Common myeloid progenitor, CD34-positive (primary cell): ENCODE data around the gene TECTB.

Experiments used
- CTCF ChIA-PET: fragments of 350-600 bp; sonication (Branson Sonifier 250); formaldehyde crosslinking; loops from one replicate; lab custom pipeline; 2021; ENCODE audit warnings: antibody characterized with exemption; lab: Charles Lee
- POLR2A ChIA-PET: fragments of 350-600 bp; sonication (Branson Sonifier 250); formaldehyde crosslinking; loops from one replicate; lab custom pipeline; 2021; ENCODE audit warnings: antibody characterized with exemption; lab: Charles Lee
- DNase-seq, 3 donors: peaks; one replicate each; pipeline versions ENCODE4 v3.0.0 to v3.0.0-alpha.2; 2013
- H3K27ac ChIP-seq, 2 experiments: 1 replicate in 1 of 2; 2 replicates in 1 of 2; pipeline ENCODE4 v1.7.0; 2013; ENCODE audit warnings: inconsistent platforms in 2 of 2, low read length in 2 of 2, mild to moderate bottlenecking in 2 of 2, low read depth in 1 of 2, moderate library complexity in 1 of 2; ENCODE audit not compliant: severe bottlenecking in 2 of 2, insufficient read depth in 1 of 2, poor library complexity in 1 of 2
- H3K27me3 ChIP-seq, 5 experiments: replicated peaks in 2 of 5; 1 replicate in 3 of 5; 2 replicates in 2 of 5; pipeline versions ENCODE4 v1.6.1 to v1.7.0; 2013; ENCODE audit warnings: low read length in 4 of 5, mild to moderate bottlenecking in 2 of 5, moderate library complexity in 2 of 5, inconsistent platforms in 1 of 5; ENCODE audit not compliant: insufficient read depth in 5 of 5, control insufficient read depth in 4 of 5
- H3K36me3 ChIP-seq, 4 experiments: 1 replicate in 2 of 4; 2 replicates in 2 of 4; pipeline versions ENCODE4 v1.6.1 to v1.7.0; 2013; ENCODE audit warnings: low read length in 3 of 4, control low read depth in 1 of 4, mild to moderate bottlenecking in 1 of 4; ENCODE audit not compliant: control insufficient read depth in 4 of 4, insufficient read depth in 4 of 4
- H3K4me1 ChIP-seq, 4 experiments: 1 replicate in 3 of 4; 2 replicates in 1 of 4; pipeline versions ENCODE4 v1.6.1 to v1.7.1; 2013; ENCODE audit warnings: low read length in 3 of 4, mild to moderate bottlenecking in 3 of 4, control low read depth in 1 of 4, inconsistent platforms in 1 of 4, moderate library complexity in 1 of 4; ENCODE audit not compliant: control insufficient read depth in 4 of 4, insufficient read depth in 4 of 4; ENCODE audit errors: control extremely low read depth in 1 of 4
- H3K4me3 ChIP-seq, 7 experiments: 1 replicate in 4 of 7; 2 replicates in 3 of 7; pipeline versions ENCODE4 v1.5.1 to v1.7.0; 2013; ENCODE audit warnings: mild to moderate bottlenecking in 7 of 7, low read length in 6 of 7, moderate library complexity in 6 of 7, inconsistent platforms in 2 of 7, low read depth in 2 of 7, control low read depth in 1 of 7; ENCODE audit not compliant: insufficient read depth in 4 of 7, control insufficient read depth in 1 of 7; ENCODE audit errors: extremely low read depth in 1 of 7
- H3K9me3 ChIP-seq, 5 experiments: 1 replicate in 4 of 5; 2 replicates in 1 of 5; pipeline versions ENCODE4 v1.6.1 to v1.7.1; 2013; ENCODE audit warnings: low read length in 4 of 5, mild to moderate bottlenecking in 2 of 5, inconsistent platforms in 1 of 5, low read depth in 1 of 5, moderate library complexity in 1 of 5; ENCODE audit not compliant: control insufficient read depth in 4 of 5, insufficient read depth in 2 of 5; ENCODE audit errors: control extremely low read depth in 1 of 5
- WGBS: methylation state at CpG from one replicate; pipeline ENCODE4 v1.1.5; 2013; ENCODE audit not compliant: insufficient coverage; 5-methylcytosine and 5-hydroxymethylcytosine counted together

TECTB gene

DNA sequence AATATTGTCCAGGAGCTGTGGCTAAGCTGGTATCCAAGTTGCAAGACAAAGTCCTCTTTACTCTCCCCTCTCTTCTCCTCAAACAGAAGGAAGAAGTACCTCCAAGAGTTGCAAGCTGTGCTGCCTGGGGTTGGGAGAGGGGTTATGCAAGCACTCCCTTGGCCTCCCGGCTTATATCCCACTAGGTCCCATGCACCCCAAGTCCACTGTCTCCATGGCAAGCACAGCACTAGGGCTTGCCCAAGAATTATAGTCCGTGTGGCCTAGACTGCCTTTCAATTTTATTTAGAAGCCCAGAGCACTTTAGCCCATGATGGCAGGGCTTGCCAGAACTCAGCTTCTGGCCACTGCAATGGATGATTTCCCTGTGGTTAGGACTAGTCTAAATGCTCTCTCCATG is 40.4 kb upstream of the TECTB start:
- Histone ChIP-seq H3K4me3 (no peak overlapping the region), H3K4me1 (no peaks in the 10 kb centered on the region), H3K27ac (no peak overlapping the region), H3K27me3 (no peaks in the 10 kb centered on the region), H3K9me3 (peaks cover 0 to 23% (median 18%) of the 10 kb centered on the region in 5 experiments), H3K36me3 (no peaks in the 10 kb centered on the region)
- CTCF ChIA-PET, result no interaction called here
- POLR2A ChIA-PET, result no interaction called here
- WGBS, result 89% methylated on average over 2 of the region's 2 CpGs
- DNase-seq, result no peak

DNA sequence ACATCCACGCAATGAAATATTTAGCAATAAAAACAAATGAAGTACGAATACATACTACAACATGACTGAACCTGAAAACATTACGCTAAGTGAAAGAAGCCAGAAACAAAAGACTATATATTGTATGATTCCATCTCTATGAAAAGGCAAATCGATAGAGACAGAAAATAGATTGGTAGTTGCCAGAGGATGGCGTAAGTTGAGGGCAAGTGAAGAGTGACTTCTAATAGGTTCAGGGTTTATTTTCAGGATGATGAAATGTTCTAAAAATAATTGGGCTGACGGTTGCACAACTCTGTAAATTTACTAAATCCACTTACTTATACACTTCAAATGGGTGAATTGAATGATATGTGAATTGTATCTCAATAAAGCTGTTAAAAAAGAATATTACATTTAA is 39.5 kb upstream of the TECTB start:
- WGBS, result 90% methylated on average over 2 of the region's 6 CpGs
- Histone ChIP-seq H3K9me3 (peaks cover 0 to 23% (median 18%) of the 10 kb centered on the region in 5 experiments), H3K27ac (no peak overlapping the region), H3K4me1 (no peaks in the 10 kb centered on the region), H3K36me3 (no peaks in the 10 kb centered on the region), H3K27me3 (no peaks in the 10 kb centered on the region), H3K4me3 (no peak overlapping the region)
- DNase-seq, result no peak
- CTCF ChIA-PET, result no interaction called here
- POLR2A ChIA-PET, result no interaction called here

DNA sequence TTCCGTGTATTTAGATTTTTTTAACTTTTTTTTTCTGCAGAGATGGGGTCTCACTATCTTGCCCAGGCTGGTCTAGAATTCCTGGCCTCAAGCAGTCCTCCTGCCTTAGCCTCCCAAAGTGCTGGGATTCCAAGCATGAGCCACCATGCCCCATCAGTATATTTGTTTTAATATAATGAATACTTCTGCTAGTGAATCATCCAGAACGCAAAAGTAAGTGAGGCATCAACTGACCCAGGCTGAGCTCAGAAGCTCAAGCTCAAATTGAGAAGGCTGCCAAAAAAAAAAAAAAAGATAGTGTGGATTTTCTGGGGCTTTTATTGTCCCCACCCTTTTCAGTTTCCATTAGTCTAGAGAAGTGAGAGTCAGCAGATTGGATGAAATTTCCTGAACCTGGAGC is 39.0 kb upstream of the TECTB start:
- 100% methylated on average over 2 of the region's 2 CpGs for WGBS
- Histone ChIP-seq H3K4me3 (no peak overlapping the region), H3K27ac (no peak overlapping the region), H3K4me1 (no peaks in the 10 kb centered on the region), H3K36me3 (no peaks in the 10 kb centered on the region), H3K27me3 (no peaks in the 10 kb centered on the region), H3K9me3 (peaks cover 0 to 25% (median 18%) of the 10 kb centered on the region in 5 experiments)
- ChIA-PET CTCF (no interaction called here), POLR2A (no interaction called here)
- DNase-seq, result no peak

DNA sequence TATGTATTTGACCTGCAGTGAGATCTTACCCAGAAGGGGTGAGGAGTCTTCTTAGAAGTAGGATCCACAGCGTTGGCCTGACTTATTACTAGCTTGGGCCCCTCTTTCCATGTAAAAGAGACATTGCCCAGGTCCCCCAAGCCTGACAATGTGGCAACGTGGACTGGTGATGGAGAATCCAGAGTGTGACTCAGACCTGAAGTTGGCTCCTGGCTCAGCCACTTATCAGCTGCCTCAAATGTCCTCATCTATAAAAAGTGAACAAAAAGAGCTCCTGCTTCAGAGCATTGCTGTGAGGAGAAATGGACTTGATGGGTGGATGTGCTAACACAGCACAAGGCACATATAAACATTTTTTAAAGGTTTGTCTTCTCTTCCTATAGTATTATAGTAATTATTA is 35.4 kb upstream of the TECTB start:
- ChIA-PET CTCF (no interaction called here), POLR2A (no interaction called here)
- H3K9me3 ChIP-seq, result peaks cover 0 to 16% (median 0%) of the 10 kb centered on the region in 5 experiments
- 100% methylated on average over 1 of the region's 2 CpGs for WGBS
- no peaks in the 10 kb centered on the region for H3K27me3 ChIP-seq
- no peaks in the 10 kb centered on the region for H3K4me1 ChIP-seq
- H3K36me3 ChIP-seq, result no peaks in the 10 kb centered on the region
- no peak for DNase-seq
- H3K27ac ChIP-seq, result no peak overlapping the region
- H3K4me3 ChIP-seq, result no peak overlapping the region

- Histone ChIP-seq H3K36me3 (no peaks in the 10 kb centered on the region), H3K4me3 (no peak overlapping the region), H3K9me3 (peaks cover 0 to 16% (median 0%) of the 10 kb centered on the region in 5 experiments), H3K4me1 (no peaks in the 10 kb centered on the region), H3K27ac (no peak overlapping the region), H3K27me3 (no peaks in the 10 kb centered on the region)
- 100% methylated on average over 2 of the region's 2 CpGs for WGBS
- no peak for DNase-seq
- CTCF ChIA-PET, result no interaction called here
- POLR2A ChIA-PET, result no interaction called here
Observed at GRCh38 chr10:112248584-112249295, 34.5 kb upstream of the TECTB start.

GRCh38 chr10:112249722-112250121 is 33.5 kb upstream of the TECTB start:
- H3K27ac ChIP-seq, result no peak overlapping the region
- DNase-seq, result no peak
- H3K4me1 ChIP-seq, result no peaks in the 10 kb centered on the region
- H3K9me3 ChIP-seq, result peaks cover 0 to 16% (median 0%) of the 10 kb centered on the region in 5 experiments
- H3K36me3 ChIP-seq, result no peaks in the 10 kb centered on the region
- 100% methylated on average over 1 of the region's 2 CpGs for WGBS
- H3K27me3 ChIP-seq, result no peaks in the 10 kb centered on the region
- CTCF ChIA-PET, result no interaction called here
- H3K4me3 ChIP-seq, result no peak overlapping the region
- POLR2A ChIA-PET, result no interaction called here

DNA sequence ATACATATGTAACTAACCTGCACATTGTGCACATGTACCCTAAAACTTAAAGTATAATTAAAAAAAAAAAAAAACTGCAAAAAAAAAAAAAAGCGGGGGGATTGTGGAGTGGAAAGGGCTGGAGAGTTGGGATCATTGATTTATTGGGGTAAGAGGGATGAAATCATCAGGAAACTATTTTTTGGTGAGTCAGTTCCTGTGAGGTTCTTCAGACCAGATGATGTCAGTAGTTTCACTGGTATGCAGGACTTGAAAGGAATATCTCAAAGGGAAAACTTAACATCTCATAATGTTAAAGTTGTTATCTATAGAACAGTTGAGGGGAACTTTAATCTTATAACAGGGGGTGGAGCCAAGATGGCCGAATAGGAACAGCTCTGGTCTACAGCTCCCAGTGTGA is 32.6 kb upstream of the TECTB start:
- DNase-seq, result no peak
- POLR2A ChIA-PET, result no interaction called here
- Histone ChIP-seq H3K36me3 (no peaks in the 10 kb centered on the region), H3K4me3 (no peak overlapping the region), H3K27ac (no peak overlapping the region), H3K9me3 (peaks cover 0 to 16% (median 0%) of the 10 kb centered on the region in 5 experiments), H3K27me3 (no peaks in the 10 kb centered on the region), H3K4me1 (no peaks in the 10 kb centered on the region)
- 80% methylated on average over 1 of the region's 2 CpGs for WGBS
- CTCF ChIA-PET, result no interaction called here
